GM19328 (cell line): ENCODE data around the gene CCSER1.
"Not testable (repeated sequence)": the region's sequence is repeated elsewhere in the genome, so short reads cannot be mapped to it uniquely, and the experiment has no call there.

ENCODE experiments used
- ATAC-seq: cut with Tn5 transposase; IDR thresholded peaks from one replicate; pipeline ENCODE4 v1.9.1; 2021; ENCODE audit warnings: mild to moderate bottlenecking, moderate library complexity; ENCODE audit not compliant: unreplicated experiment

CCSER1 gene

DNA sequence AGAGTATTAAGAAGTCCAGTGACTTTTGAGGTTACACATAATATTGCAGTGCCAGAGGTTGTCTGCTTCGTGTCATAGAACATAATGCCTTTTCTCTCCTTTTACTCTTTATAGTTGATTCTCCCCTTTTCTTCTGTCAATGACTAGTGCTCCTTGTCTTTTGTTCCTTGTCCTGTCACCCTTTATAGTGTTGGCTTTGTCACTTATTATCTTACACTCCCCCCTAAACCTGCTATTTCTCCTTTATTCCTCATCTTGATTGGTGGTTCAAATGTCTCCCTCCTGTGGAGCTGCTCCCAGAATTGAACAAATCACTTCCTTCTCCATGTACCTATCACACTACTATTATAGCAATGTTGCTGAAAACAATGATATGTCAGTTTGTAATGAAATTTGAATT is 1320.0 kb downstream of the CCSER1 start:
- ATAC-seq: no peak

DNA sequence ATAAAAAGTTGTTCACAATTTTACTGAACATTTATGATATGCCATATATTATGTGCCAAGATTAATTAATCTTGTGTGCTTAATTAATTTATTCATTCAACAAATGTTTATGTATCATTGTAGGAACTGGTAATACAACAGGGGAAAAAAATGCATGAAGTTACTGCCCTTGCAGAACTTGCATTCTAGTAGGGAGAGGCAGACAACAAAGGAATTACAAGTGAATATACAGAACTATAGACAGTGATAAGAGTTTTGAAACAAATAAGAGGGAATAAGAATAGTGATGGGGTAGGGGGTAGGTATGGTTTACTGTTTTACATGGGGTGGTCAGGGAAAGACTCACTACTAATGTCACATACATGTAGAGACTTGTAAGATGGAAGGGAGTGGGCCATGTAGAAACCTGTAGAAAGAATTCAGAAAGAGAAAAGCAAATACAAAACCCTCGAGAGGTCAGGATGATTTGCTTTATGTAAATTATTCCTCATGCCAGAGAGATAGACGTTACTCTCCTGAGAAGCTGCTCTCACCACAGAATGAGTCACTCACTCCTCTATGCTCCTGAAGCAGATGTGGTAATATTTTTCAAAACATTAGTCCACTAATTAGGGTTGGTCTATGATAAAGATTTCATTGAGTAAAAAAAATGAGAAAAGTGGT is 1321.6 kb downstream of the CCSER1 start:
- no peak for ATAC-seq

DNA sequence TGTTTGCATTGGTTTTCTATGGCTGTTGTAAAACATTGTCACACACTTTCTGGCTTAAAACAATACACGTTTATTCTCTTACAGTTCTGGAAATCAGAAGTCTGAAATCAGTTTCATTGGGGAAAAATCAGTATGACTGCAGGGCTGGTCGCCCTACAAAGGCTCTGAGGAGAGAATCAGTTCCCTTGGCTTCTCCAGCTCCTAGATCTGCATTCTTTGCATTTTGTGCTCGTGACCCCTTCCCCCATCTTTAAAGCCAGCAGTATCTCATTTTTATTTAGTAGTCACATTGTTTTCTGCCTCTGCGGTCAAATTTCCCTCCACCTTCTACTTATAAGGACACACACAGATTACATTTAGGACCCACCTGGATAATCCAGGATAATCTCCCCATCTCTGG is 1326.9 kb downstream of the CCSER1 start:
- no peak for ATAC-seq

DNA sequence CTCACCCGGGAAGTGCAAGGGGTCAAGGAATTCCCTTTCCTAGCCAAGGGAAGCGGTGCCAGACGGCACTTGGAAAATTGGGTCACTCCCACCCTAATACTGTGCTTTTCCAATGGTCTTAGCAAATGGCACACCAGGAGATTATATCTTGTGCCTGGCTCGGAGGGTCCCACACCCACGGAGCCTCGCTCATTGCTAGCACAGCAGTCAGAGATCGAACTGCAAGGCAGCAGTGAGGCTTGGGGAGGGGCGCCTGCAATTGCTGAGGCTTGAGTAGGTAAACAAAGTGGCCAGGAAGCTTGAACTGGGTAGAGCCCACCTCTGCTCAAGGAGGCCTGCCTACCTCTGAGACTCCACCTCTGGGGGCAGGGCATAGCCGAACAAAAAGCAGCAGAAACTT is 1335.4 kb downstream of the CCSER1 start:
- ATAC-seq: not testable (repeated sequence)

DNA sequence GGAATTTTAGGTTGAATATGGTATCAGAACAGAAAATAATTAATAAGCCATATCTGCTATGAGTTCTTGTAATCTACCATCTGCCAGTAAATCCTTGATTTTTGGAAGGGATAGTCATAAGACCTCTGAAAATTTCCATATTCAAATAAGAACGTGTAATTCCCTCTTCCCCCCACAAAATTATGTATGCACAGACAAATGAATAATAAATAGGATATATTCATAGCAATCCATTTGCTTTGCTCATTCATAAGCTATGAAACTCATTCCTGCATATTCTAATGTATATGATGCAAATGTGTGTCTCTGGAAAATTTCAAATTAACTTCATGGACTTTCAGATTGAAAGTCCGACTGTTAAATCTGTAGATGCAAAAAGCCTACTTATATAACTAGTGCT is 1343.5 kb downstream of the CCSER1 start:
- no peak for ATAC-seq

DNA sequence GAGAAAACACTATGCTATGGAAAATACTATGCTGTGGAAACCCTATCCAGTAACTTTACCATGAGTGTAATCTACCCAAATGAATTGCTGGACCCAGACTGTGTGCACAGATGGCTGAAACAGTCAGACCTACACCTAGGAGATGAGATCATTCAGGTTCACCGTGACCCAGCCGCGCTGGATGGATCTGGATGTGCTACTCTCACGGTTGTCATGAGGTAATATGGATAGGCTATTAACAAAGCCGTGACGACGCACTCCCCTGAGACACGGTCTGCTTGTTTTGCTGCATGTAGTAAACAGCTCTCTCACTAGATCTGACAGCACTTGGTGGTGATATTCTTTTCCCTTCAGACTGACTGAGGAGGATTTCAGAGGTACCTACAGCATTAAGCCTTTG is 1344.1 kb downstream of the CCSER1 start:
- ATAC-seq: no peak

DNA sequence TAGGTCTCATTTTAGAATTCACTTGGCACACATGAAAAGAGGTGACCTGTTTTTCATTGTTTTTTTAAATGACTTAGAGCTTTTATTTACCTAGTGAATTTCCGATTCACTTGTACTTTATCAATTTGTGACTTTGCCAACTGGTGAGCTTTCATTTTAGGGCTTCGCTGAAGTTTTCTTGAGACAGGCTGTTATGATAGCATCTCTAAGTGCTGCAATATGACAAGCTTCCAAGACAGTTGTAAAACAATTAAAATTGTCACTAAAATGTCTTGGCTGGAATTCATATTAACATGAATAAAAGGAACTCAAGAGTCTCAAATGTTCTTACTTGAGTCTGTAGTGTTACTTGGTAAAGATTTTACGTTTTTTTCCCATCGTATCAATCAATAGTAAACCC is 1344.9 kb downstream of the CCSER1 start:
- ATAC-seq: no peak

DNA sequence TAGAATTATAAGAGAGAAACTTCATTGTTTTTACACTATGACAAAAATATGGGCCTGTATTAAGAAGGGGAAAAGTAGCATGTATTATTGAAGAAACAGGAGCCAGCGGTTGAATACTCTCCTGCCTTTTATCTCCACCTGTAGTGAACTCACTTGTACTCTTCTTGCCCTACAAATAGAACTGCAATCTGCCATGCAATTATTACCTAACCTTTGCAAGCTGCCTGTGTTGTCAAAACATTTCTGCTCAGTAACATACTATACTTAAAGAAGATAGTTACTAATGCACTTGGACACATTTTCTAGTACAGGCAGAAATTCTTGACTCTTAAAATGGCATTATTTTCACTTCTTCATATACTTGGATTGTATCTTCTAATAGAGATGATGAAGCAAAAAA is 1358.2 kb downstream of the CCSER1 start:
- ATAC-seq: no peak

DNA sequence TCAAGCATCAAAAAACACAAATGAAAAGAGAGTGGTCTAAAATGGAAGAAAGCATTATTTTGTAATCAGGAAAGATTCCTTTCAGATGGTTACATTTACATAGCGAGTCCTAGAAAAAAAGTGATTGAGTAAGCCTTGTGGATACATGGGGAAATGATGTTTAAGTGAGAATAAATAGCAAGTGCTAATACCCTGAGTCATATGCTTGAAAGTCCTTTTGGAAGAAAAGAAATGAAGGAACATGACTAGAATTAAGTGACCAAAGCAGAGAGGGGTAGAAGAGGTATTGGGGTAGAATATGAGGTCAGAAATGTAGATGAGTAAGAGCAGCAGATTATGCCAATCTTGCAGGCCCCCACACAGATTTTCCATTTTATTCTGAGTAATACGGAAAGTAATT is 1361.8 kb downstream of the CCSER1 start:
- no peak for ATAC-seq

DNA sequence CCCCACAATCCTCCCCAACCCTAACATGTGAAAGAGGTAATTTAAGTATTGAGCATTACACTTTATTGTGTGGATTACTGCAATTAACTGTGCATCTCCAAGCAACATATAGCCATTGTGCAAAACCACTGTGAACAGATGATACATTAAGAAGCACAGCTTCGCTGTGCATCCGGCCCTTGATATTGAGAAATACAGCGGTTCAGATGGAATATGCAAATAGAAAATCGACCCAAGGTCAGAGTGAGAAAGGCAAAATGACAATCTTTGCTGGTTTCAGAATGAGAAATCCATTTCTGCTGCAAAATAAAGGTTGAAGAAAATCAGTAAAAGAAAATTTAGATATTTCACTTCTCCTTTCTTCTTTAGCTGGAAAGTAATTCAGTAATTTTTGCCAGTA is 1370.7 kb downstream of the CCSER1 start:
- no peak for ATAC-seq

DNA sequence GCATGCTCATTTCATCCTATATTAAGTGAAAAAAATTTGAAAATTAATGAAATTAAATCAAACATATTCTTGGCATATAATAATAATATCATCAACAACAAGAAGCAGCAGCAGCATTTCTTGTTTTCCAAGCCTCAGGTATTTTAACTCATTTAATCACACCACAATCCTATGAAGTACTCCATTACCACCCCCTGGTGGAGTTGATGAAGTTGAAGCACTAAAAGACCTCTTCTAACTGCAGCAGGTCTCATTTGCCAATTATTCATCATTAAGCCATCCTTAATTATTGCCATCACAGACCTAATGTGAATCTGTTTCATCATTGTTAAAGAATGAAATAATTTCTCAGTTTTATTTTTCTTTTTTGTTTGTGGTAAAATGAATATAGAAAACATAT is 1375.2 kb downstream of the CCSER1 start:
- no peak for ATAC-seq

DNA sequence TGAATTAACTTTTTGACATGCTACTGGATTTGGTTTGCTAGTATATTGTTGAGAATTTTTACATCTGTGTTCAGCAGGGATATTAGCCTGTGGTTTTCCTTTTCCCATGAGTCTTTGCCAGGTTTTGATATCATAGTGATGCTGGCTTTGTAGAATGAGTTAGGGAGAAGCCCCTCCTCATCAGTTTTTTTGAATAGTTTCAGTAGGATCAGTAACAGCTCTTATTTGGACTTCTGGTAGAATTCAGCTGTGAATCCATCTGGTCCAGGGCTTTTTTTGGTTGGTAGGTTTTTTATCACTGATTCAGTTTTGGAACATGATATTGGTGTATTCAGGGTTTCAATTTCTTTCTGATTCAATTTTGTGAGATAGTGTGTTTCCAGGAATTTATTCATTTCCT is 1386.1 kb downstream of the CCSER1 start:
- ATAC-seq: no peak

DNA sequence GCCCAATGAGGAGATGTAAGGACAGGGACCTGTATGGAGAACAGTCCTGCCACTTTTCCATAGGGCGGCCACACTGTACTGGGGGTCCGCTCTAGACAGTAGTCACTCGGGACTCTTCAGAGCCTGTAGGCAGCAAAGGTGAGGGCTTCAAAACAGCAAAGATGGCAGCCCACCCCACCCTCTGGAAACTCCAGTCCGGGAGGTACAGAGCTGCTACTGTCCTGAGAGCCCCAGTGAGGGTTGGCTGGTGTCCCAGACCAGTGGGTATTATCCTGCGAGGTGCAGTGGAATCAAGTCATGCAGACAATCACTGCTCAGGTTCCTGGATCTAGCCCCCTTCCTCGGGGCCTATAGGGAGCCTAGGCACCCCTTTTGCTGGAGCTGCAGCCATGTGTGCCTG is 1392.0 kb downstream of the CCSER1 start:
- no peak for ATAC-seq

DNA sequence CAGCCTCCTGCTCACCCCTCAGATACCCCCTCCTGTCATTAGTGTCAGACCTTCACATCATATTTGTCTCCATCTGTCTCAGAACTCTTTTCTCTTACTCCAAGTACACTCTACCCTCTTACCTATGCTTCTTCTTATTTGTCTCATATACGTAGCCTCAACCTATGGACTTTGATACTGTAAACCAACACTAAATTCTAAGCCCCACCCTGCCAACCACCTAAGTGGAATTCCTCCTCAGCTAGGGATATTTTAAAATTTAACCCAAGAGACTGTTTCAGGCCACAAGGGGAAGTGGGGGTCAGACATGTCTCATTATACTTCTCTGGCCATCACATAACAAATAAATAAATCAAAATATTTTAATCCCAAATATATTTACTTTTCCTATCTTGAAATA is 1398.4 kb downstream of the CCSER1 start:
- no peak for ATAC-seq

DNA sequence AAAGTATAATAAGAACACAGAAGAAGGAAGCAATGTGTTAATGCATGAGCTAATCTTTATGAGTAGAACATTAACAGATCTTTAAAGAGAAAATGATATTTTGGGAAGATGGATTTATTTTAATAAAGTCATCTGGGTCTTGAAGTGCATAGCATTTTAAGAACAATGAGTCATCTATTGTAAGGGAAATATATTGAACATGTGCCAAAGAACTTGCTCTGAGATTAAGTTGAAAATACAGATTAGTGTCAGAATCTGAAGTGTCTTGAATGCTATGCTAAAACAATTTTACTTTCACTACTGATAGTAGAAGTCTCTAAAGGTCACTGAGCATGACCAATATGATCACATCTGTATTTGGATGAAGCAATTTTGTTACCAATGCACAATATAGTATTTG is 1399.9 kb downstream of the CCSER1 start:
- ATAC-seq: no peak

DNA sequence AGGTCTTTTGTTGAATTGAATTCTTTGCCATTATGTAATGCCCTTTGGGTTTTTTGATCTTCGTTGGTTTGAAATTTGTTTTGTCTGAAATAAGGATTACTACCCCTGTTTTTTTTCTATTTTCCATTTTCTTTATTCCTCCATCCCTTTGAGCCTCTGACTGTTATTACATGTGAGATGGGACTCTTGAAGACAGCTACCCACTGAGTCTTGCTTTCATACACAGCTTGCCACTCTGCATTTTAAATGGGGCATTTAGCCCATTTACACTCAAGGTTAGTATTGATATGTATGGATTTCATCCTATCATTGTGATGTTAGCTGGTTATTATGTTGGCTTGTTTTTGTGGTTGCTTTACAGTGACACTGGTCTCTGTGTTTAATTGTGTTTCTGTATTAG is 1440.4 kb downstream of the CCSER1 start:
- no peak for ATAC-seq

DNA sequence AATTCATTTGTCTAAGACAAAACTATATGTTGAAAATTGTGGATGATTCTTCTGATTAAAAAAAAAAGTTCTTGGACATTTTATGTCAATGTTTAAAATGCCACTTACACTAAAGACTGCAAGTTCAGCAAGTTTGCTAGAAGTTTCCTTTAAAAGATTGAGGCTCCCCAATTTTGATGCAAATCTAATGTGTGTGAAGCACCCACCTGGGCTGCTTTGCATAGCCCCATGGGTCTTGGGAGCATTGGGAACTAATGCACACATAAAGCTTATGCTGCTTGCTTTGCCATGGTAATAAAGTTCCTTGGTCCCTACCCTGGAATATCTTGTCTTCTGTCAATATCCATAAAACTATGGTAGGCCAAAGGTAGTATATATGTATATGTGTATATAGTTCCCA is 1450.7 kb downstream of the CCSER1 start:
- no peak for ATAC-seq

DNA sequence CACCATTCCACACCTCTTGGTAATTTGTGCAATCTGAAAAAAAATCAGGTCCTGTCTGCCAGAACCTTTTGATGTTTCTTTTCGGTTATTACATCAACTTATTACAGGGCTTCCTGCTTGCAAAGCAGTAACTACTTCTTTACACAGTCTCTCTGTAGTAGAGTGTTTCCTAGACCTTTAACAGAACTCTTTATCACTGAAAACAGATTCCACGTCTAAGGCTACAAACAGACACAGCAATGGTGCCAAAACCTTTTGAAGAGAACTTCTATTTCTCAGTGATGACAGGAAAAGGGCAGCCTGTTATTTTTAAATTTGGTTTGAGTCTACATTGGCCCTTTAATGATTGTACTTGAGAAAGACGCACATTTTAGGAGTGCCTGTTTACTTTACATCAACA is 1463.1 kb downstream of the CCSER1 start:
- ATAC-seq: no peak

DNA sequence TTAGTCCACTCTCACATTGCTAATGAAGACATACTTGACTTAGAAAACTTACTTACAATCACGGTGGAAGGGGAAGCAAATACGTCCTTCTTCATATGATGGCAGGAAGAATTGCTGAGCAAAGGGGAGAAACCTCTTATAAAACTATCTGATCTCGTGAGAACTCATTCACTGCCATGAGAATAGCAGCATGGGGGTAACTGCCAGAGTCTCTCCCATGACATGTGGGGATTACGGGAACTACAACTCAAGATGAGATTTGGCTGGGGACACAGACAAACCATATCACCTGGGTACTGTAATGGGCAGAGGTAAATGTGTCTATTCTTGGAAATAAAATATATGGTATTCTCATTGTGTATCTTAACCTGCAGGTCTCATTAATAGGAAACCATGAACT is 1464.9 kb downstream of the CCSER1 start:
- ATAC-seq: no peak

DNA sequence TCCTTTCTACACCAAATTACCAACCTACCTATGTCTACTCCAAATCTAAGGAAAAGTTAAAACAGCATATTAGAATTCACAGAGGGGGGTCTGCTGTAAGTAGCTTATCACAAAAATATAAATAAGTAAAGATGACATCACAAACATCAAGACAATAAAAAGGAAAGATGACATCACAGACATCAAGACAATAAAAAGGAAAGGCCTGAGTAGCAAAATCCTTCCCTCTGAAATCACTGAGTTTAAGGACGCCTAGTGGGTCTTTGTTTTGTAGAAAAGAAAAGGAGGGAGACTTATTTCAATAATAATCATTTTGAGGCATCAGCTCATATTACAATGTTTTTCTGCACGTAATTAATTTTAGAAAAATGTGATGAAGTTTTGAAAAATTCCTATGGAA is 1469.5 kb downstream of the CCSER1 start:
- ATAC-seq: no peak

DNA sequence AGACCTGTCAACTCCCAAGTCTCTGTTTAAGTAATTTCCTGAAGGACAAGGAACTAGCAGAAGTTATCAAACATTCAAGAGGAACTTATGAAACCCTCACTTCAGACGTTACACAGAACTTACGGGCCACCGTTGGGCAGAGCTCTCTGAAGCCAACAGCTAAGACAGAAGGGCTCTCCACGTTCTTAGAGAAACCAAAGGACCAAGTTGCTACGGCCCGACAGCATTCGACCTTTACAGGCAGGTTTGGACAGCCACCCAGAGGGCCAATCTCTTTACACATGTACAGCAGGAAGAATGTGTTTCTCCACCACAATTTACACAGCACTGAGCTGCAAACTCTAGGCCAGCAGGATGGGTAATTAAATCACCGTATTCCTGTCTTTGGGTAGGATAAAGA is 1471.5 kb downstream of the CCSER1 start:
- no peak for ATAC-seq

DNA sequence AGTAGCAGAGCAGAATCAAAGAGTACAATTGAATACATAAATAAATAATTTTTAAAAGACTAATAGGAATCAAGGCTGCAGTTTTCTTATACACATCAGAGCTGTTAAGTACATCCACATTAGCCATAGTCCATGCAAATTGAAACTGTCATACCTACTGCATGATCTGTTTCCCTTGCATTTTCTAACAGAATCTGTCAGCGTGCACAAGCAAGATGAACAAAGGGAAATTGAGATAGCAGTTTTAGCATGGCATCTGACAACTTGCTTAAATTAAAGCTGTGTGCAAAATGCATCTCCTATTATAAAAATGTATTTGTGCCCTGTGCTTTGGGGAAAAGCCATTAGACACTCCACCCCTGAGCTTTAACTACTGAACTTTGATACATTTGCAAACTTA is 1473.1 kb downstream of the CCSER1 start:
- ATAC-seq: no peak

DNA sequence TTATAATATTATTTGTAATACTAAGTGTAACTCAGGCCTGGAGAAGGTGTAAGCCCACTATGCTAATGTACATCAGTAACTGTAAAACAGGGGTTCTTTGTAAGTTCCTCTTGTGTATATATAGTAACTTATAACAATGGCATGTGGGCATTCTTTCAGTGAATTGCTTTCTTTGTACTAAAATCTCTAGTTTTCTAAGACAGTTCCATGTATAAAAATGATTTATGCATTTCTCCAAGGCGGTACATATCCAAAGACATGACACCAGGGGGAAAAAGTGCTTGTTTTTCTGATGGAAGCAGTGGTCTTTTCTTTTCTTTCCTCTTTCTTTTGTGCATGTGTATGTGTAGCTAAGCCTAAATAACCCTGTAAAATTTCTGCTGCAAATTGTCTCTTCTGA is 1474.2 kb downstream of the CCSER1 start:
- ATAC-seq: no peak

DNA sequence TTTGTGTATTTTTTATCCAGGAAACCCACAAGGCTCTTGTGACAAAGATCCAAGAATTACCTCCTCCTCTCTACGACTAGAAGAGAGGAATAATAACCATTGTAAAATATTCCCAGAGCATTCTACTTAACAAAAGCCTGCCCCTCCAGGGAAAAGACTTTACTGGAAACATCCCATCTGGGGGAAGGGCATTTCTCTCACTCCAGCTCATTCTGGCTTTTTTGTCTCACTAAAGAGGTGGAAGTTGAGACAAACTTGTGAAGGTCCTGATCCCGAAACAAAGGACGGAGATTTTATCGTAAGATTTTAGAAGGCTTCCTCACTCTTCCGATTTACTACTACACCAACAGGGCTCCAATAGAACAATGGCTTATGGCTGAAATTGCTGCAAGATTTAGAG is 1484.6 kb downstream of the CCSER1 start:
- no peak for ATAC-seq
